Stomach (tissue), 9 donors: ENCODE measurements around the gene RNF26. TPM values are rescaled to one million over a fixed set of nuclear protein-coding genes. Genes with fewer than 3 reads are reported as not detected.

Experiments used
- DNase-seq, 2 donors: peaks; one replicate each; pipeline versions ENCODE4 v3.0.0 to v3.0.0-alpha.2; 2013 to 2019
- H3K27ac ChIP-seq, 5 donors: fragments of 200-600 bp in 4 of 5; sonication (generic) in 4 of 5; one replicate each; pipeline ENCODE4 v1.5.1; 2013 to 2019; ENCODE audit warnings: mild to moderate bottlenecking in 1 of 5, moderate library complexity in 1 of 5
- H3K27me3 ChIP-seq, 3 donors: fragments of 200-600 bp; sonication (generic); one replicate each; pipeline ENCODE4 v1.5.1; 2017 to 2019; ENCODE audit warnings: mixed run types in 1 of 3
- H3K36me3 ChIP-seq, 4 donors: fragments of 200-600 bp; sonication (generic); 1 replicate in 3 of 4; 2 replicates in 1 of 4; pipeline ENCODE4 v1.5.1; 2016 to 2019
- H3K4me1 ChIP-seq, 4 donors: fragments of 200-600 bp; sonication (generic); one replicate each; pipeline ENCODE4 v1.5.1; 2016 to 2019
- H3K4me3 ChIP-seq, 4 donors: fragments of 200-600 bp; sonication (generic) in 3 of 4; one replicate each; pipeline ENCODE4 v1.5.1; 2016 to 2019; ENCODE audit warnings: mild to moderate bottlenecking in 1 of 4
- H3K9me3 ChIP-seq, 4 donors: fragments of 200-600 bp; sonication (generic); one replicate each; pipeline ENCODE4 v1.5.1; 2016 to 2019
- EP300 ChIP-seq: sonication (generic); formaldehyde crosslinking; IDR thresholded peaks from one replicate; pipeline ENCODE4 v1.6.1; 2017; ENCODE audit warnings: antibody characterized with exemption
- POLR2A ChIP-seq, 4 donors: fragments of 450-650 bp; IDR thresholded peaks; one replicate each; pipeline ENCODE4 v1.6.1; 2016; ENCODE audit warnings: antibody characterized with exemption in 4 of 4, control low read depth in 2 of 4, mild to moderate bottlenecking in 1 of 4, moderate library complexity in 1 of 4
- POLR2AphosphoS5 ChIP-seq, 3 donors: sonication (generic); formaldehyde crosslinking; IDR thresholded peaks; one replicate each; pipeline ENCODE4 v1.6.1; 2016; ENCODE audit warnings: antibody characterized with exemption in 3 of 3
- WGBS, 5 donors: extraction: QIAGEN DNeasy Blood & Tissue Kit in 3 of 5; methylation state at CpG; one replicate each; pipeline versions ENCODE4 v1.1.5 to v1.1.7; 2013 to 2018; 5-methylcytosine and 5-hydroxymethylcytosine counted together
- intact Hi-C: fragments of 100-400 bp; cut with DNase I; formaldehyde crosslinking; loops from one replicate; pipeline ENCODE4 v1.15.1; 2023; ENCODE audit warnings: low total_unique reads
- polyA plus RNA-seq, 3 donors: library from polyadenylated mRNA; stranded (reverse); fragments of 200-250 nt; gene quantifications; one replicate each; pipeline ENCODE4 v1.2.3, GENCODE V29; 2013
- total RNA-seq, 5 donors: library from RNA; depleted of rRNA; stranded (reverse); fragments of >200 nt; gene quantifications; one replicate each; pipeline versions ENCODE4 v1.1.0 to v1.2.3, GENCODE V29; 2014 to 2016
- TF ChIP-seq, protein P1 (sequence below), 7 experiments: fragments of 450-650 bp in 4 of 7; fragments of 200-600 bp in 3 of 7; sonication (generic) in 3 of 7; IDR thresholded peaks; one replicate each; pipeline ENCODE4 v1.5.1; 2016 to 2019; ENCODE audit warnings: antibody characterized with exemption in 7 of 7, control low read depth in 2 of 7, mild to moderate bottlenecking in 1 of 7
- donor health status: healthy with polysubstance abuse.
- donor health status: Bipolar disorder and iron deficiency.
- donor health status: healthy.

The RNF26 gene
- total and polyA plus RNA-seq, 8 donors = 1.3 to 45.8 (median 10.3) TPM; not detected in 1

DNA sequence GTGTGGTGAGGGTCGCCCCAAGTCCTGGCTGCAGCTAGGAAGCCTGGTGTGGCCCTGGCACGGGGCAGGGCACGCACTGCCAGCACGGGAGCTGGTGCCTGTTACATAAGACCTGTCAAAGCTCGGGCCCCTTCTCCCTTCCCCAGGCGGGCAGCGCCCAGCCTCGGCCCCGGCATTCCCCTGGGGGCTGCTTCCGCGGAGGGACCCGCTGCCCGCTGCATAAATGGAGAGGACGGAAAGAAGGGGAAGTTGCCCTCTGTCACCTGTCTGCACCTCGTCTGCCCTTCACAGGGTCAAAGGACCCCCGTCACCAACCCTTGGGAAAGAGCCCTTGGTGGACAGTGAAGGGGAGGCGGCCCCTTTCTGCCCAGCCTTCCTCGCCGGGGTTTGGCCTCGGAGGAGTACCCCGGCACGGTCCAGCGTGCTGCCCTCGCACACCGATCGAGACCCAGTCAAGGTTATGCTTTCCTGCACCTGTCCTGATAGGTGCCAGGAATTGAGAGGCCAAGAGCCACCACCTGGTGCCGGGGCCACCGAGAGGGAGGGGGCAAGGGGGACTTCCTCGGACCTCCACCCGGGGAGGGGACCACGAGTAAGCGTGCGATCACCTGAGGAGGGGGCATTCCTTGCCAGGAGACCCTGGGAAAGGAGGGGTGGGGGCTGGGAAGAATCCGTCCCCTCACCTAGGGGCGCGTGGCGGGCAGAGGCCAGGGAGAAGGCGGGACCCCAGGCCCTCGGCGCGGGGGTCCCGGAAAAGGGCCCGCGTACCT, 28.9 kb downstream of the RNF26 start:
- no peak for DNase-seq
- H3K36me3 ChIP-seq = peaks cover 0 to 19% (median 12%) of the 10 kb centered on the region in 4 donors
- H3K4me3 ChIP-seq = peak overlapping the region; percentile 50 to 59 (median 56)
- WGBS, 5 donors = 42 to 65% (median 50%) methylated on average over 22 to 44 of the region's 44 CpGs
- TF ChIP-seq EP300 = no peak
- no peak for TF ChIP-seq POLR2AphosphoS5 (IDR thresholded peaks at IDR 0.05)
- TF ChIP-seq POLR2A (IDR thresholded peaks at IDR 0.05) = no peak
- peaks cover 0 to 31% (median 20%) of the 10 kb centered on the region in 3 donors for H3K27me3 ChIP-seq
- peaks cover 50 to 75% (median 67%) of the 10 kb centered on the region in 4 donors for H3K4me1 ChIP-seq
- H3K9me3 ChIP-seq = no peaks in the 10 kb centered on the region
- intact Hi-C loops = no loop called here
- H3K27ac ChIP-seq = peak overlapping the region; percentile 2 to 93 (median 84)

DNA sequence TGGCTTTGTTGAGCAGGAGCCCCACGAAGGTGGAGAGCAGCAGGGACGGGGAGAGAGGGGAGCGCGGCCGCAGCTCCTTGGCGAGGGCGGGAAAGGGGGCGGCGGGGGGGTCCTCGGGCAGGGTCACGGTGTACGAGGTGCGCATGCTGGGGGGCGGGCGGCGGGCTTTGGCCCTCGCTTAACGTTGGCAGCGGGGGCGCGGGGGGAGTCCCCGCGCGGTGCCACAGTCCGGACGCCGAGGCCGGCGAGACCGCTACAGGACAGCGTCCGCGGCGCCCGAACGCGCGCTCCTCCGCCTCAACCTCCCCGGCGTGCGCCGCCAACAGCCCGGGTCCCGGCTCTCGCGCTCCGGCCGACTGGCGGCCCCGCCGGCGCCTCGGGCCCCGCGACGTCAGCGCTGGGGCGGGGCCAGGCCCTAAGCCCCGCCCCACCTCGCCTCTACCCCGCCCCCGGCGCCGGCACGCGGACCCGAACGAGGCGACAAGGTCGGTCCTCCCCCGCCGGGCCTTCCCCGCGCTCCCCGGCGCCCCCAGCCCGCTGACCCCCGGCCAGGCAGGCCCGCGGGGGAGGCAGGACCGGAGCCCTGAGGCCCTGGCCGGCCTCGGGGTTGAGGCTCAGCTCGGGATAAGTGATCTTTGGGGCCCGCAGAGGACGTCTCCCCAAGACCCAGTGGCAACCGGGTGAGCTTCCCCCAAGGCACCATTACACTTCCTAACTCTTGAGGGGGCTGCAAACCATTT, 29.7 kb downstream of the RNF26 start:
- peaks cover 0 to 31% (median 20%) of the 10 kb centered on the region in 3 donors for H3K27me3 ChIP-seq
- H3K9me3 ChIP-seq = no peaks in the 10 kb centered on the region
- intact Hi-C loops = no loop called here
- H3K36me3 ChIP-seq = peaks cover 0 to 11% (median 6%) of the 10 kb centered on the region in 4 donors
- WGBS, 5 donors = 3 to 18% (median 4%) methylated on average over 7 to 88 of the region's 88 CpGs
- DNase-seq = peak; percentile 70 to 85
- H3K27ac ChIP-seq = peak overlapping the region; percentile 2 to 93 (median 84)
- peaks cover 58 to 83% (median 75%) of the 10 kb centered on the region in 4 donors for H3K4me1 ChIP-seq
- H3K4me3 ChIP-seq = peak overlapping the region; percentile 50 to 59 (median 56)
- TF ChIP-seq POLR2AphosphoS5 (IDR thresholded peaks at IDR 0.05) (peak in 1 of 3 donors; percentile 33), EP300 (no peak)

DNA sequence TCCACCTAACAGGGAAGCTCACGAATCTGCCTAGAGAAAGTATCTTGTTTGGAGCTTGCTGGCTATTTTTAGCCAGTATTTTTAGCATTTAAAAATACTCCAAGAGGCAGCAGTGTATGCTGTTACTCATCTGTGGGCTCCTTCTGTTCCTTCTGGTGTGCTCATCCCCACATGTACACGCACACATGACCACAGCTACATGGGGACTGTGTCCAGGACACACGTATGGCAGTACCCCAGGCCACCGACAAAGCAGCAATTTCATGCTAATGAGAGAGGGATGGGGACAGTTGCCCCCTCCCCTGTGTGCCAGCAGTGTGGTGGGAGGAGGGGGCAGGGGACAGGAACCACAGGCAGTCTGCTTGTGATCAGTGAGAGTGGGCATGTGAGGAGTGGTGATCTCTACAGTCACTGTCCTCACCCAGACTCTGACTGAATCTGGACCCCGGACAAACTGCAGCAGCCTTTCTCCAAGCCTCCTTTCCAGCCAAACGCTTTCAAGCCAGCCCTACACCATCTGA, 30.8 kb downstream of the RNF26 start:
- peaks cover 68 to 94% (median 83%) of the 10 kb centered on the region in 4 donors for H3K4me1 ChIP-seq
- H3K4me3 ChIP-seq = no peak overlapping the region
- intact Hi-C loops = no loop called here
- peak in 1 of 2 donors; percentile 17 for DNase-seq
- no peak for TF ChIP-seq POLR2A (IDR thresholded peaks at IDR 0.05)
- TF ChIP-seq EP300 = no peak
- peak in 2 of 3 donors; percentile 46 to 78 for TF ChIP-seq POLR2AphosphoS5 (IDR thresholded peaks at IDR 0.05)
- WGBS, 5 donors = 69 to 78% (median 72%) methylated on average over 6 of the region's 6 CpGs
- peaks cover 0 to under 1% (median 0%) of the 10 kb centered on the region in 4 donors for H3K36me3 ChIP-seq
- H3K27me3 ChIP-seq = peaks cover 0 to 31% (median 20%) of the 10 kb centered on the region in 3 donors
- H3K27ac ChIP-seq = peak overlapping the region; percentile 3 to 93 (median 84)
- H3K9me3 ChIP-seq = no peaks in the 10 kb centered on the region

DNA sequence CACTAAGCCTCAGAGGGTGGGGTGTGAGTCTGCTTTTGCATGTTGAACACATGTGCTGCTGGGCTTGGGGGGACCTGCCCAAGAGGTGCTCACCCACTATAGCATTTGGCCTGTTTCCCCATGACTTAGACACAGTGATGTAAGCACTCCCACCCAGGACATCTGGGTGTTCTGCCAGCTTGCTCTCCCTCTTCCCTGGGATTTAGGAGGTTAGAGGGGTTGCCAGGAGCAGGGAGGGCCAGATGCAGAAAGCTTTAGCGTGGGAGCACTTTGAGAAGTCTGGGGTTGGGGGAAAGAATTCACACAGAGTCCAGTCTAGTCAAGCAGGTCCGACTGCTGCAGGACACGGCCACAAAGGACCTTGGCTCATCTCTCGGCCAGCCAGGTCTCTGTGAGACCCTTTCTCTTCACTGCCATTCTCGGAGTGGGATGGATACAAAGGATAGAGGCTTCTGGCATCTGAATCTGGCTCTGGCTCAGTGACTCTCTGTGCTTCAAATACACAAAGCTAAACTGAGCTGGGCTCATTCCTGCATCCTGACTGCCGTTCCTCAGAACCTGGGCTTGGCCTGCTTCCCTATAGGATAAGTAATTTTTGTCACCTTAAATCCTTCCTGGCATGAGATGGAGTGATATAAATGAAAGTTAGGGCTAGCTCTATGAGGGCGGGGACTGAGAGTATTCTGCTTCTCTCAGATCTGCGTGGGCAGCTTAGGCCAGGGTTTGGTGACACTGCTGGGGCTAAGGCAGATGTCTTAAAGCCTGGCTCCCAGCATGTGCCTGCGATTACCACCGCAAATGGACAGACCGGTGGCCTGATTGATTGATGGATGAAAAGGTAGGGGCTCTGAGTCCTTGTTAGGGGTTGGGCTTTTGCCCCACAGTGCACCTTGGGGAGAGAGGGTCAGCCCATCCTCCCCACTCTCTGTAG, 32.6 kb downstream of the RNF26 start:
- Histone ChIP-seq H3K4me1 (peaks cover 75 to 96% (median 86%) of the 10 kb centered on the region in 4 donors), H3K27me3 (peaks cover 0 to 31% (median 20%) of the 10 kb centered on the region in 3 donors), H3K9me3 (no peaks in the 10 kb centered on the region), H3K36me3 (no peaks in the 10 kb centered on the region), H3K4me3 (no peak overlapping the region), H3K27ac (peak overlapping the region in 4 of 5 donors; percentile 79 to 93 (median 80))
- intact Hi-C loops = no loop called here
- TF ChIP-seq EP300 = no peak
- TF ChIP-seq, protein P1, sequence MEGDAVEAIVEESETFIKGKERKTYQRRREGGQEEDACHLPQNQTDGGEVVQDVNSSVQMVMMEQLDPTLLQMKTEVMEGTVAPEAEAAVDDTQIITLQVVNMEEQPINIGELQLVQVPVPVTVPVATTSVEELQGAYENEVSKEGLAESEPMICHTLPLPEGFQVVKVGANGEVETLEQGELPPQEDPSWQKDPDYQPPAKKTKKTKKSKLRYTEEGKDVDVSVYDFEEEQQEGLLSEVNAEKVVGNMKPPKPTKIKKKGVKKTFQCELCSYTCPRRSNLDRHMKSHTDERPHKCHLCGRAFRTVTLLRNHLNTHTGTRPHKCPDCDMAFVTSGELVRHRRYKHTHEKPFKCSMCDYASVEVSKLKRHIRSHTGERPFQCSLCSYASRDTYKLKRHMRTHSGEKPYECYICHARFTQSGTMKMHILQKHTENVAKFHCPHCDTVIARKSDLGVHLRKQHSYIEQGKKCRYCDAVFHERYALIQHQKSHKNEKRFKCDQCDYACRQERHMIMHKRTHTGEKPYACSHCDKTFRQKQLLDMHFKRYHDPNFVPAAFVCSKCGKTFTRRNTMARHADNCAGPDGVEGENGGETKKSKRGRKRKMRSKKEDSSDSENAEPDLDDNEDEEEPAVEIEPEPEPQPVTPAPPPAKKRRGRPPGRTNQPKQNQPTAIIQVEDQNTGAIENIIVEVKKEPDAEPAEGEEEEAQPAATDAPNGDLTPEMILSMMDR (IDR thresholded peaks at IDR 0.05) = no peak
- DNase-seq = no peak
- WGBS, 5 donors = 73 to 81% (median 75%) methylated on average over 10 to 11 of the region's 11 CpGs

DNA sequence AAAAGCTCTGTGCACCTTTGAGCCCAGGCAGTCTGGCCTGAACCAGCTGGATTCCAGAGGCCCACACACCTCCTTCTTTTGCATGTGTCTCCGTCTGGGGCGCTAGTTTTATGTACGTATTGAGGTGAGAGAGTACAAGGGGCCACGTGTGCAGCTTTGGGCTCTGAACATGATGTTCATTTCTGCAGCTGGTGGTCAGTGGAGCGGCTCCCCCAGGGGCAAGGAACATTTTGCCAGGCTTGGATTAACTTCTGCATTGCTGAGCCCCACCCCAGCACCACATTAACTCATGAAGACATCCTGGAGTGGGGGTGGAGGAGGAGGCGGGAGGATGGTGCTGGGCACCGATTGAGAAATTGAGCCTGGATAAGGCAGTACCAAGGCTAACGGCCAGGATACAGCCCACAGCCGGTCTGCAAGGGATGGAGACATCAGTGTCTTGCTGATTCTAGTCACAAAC, 33.4 kb downstream of the RNF26 start:
- intact Hi-C loops = no loop called here
- no peaks in the 10 kb centered on the region for H3K9me3 ChIP-seq
- 50 to 69% (median 58%) methylated on average over 5 to 9 of the region's 9 CpGs for WGBS, 5 donors

More for the DNA sequence above, 33.4 kb downstream of the RNF26 start:
- TF ChIP-seq, protein P1 (IDR thresholded peaks at IDR 0.05) = no peak
- TF ChIP-seq POLR2AphosphoS5 (IDR thresholded peaks at IDR 0.05) = peak in 1 of 3 donors; percentile 23
- peak; percentile 45 for TF ChIP-seq EP300
- TF ChIP-seq POLR2A (IDR thresholded peaks at IDR 0.05) = no peak
- DNase-seq = no peak
- Histone ChIP-seq H3K4me1 (peaks cover 67 to 96% (median 82%) of the 10 kb centered on the region in 4 donors), H3K27me3 (peaks cover 0 to 31% (median 20%) of the 10 kb centered on the region in 3 donors), H3K36me3 (no peaks in the 10 kb centered on the region), H3K4me3 (no peak overlapping the region), H3K27ac (peak overlapping the region in 4 of 5 donors; percentile 79 to 93 (median 80))
